Dendritic cell treated with granulocyte-macrophage colony-stimulating factor and Interleukin-4, amounts not matched to agents 40 ng/mL and 50 ng/mL, for 4 days (primary cell): ENCODE measurements around the gene CCL26.
"Not testable (repeated sequence)": the region's sequence is repeated elsewhere in the genome, so short reads cannot be mapped to it uniquely, and the experiment has no call there.

ENCODE experiments used
- H3K27ac Mint-ChIP-seq: one replicate; pipeline ENCODE4 v1.8.0; 2022; ENCODE audit warnings: mild to moderate bottlenecking, mixed read lengths
- H3K27me3 Mint-ChIP-seq: one replicate; pipeline ENCODE4 v1.8.0; 2022; ENCODE audit warnings: mild to moderate bottlenecking, mixed read lengths
- H3K36me3 Mint-ChIP-seq: one replicate; pipeline ENCODE4 v1.8.0; 2022; ENCODE audit warnings: low read depth, mixed read lengths
- H3K4me1 Mint-ChIP-seq: one replicate; pipeline ENCODE4 v1.8.0; 2022; ENCODE audit warnings: low read depth, mixed read lengths
- H3K4me3 Mint-ChIP-seq: one replicate; pipeline ENCODE4 v1.8.0; 2022; ENCODE audit warnings: mild to moderate bottlenecking, moderate library complexity, mixed read lengths
- H3K9me3 Mint-ChIP-seq: one replicate; pipeline ENCODE4 v1.8.0; 2022; ENCODE audit warnings: mixed read lengths
- intact Hi-C: fragments of 100-400 bp; cut with micrococcal nuclease; formaldehyde crosslinking; loops from one replicate; pipeline ENCODE4 v1.15.0; 2022

The CCL26 gene

GRCh38 chr7:75725306-75725705, 46.7 kb downstream of the CCL26 start:
- peaks cover 46% of the 10 kb centered on the region for H3K4me1 Mint-ChIP-seq
- peaks cover 13% of the 10 kb centered on the region for H3K36me3 Mint-ChIP-seq
- H3K9me3 Mint-ChIP-seq: no peaks in the 10 kb centered on the region
- intact Hi-C loops: loop anchor here (5.0 kb wide), 1 partner anchor 37 kb away; no protein-coding TSS in a partner anchor
- H3K4me3 Mint-ChIP-seq: no peak overlapping the region
- no peaks in the 10 kb centered on the region for H3K27me3 Mint-ChIP-seq
- no peak overlapping the region for H3K27ac Mint-ChIP-seq

GRCh38 chr7:75723444-75723843, 48.6 kb downstream of the CCL26 start:
- Mint-ChIP-seq H3K4me3 (no peak overlapping the region), H3K9me3 (no peaks in the 10 kb centered on the region), H3K27me3 (no peaks in the 10 kb centered on the region), H3K4me1 (peaks cover 30% of the 10 kb centered on the region), H3K27ac (no peak overlapping the region), H3K36me3 (peaks cover 14% of the 10 kb centered on the region)
- intact Hi-C loops: no loop called here

- Mint-ChIP-seq H3K4me3 (no peak overlapping the region), H3K36me3 (peaks cover 17% of the 10 kb centered on the region), H3K9me3 (no peaks in the 10 kb centered on the region), H3K27me3 (no peaks in the 10 kb centered on the region), H3K4me1 (peaks cover 24% of the 10 kb centered on the region), H3K27ac (no peak overlapping the region)
- intact Hi-C loops: no loop called here
These were observed 49.6 kb downstream of the CCL26 start for GRCh38 chr7:75722373-75722772.

GRCh38 chr7:75721922-75722321, 50.1 kb downstream of the CCL26 start:
- Mint-ChIP-seq H3K4me1 (peaks cover 24% of the 10 kb centered on the region), H3K36me3 (peaks cover 21% of the 10 kb centered on the region)
- H3K27me3 Mint-ChIP-seq, H3K9me3 Mint-ChIP-seq, H3K4me3 Mint-ChIP-seq, H3K27ac Mint-ChIP-seq, intact Hi-C loops: not testable (repeated sequence)

- peaks cover 21% of the 10 kb centered on the region for H3K36me3 Mint-ChIP-seq
- no peak overlapping the region for H3K4me3 Mint-ChIP-seq
- H3K9me3 Mint-ChIP-seq: no peaks in the 10 kb centered on the region
- H3K27me3 Mint-ChIP-seq: no peaks in the 10 kb centered on the region
- intact Hi-C loops: no loop called here
- H3K4me1 Mint-ChIP-seq: peaks cover 24% of the 10 kb centered on the region
- H3K27ac Mint-ChIP-seq: no peak overlapping the region
These were observed 50.6 kb downstream of the CCL26 start for GRCh38 chr7:75721426-75721825.

- Mint-ChIP-seq H3K36me3 (peaks cover 34% of the 10 kb centered on the region), H3K9me3 (peaks cover 14% of the 10 kb centered on the region), H3K4me1 (peaks cover 13% of the 10 kb centered on the region), H3K27me3 (no peaks in the 10 kb centered on the region), H3K4me3 (no peak overlapping the region), H3K27ac (no peak overlapping the region)
- intact Hi-C loops: no loop called here
These were observed 52.4 kb downstream of the CCL26 start for GRCh38 chr7:75719626-75720025.
